A549 treated with RU486 at 1 μM for 4 hours (cell line): ENCODE results near the gene DDX24. TPM values are rescaled to one million over a fixed set of nuclear protein-coding genes. Genes with fewer than 3 reads are reported as not detected.

ENCODE experiments used
- total RNA-seq: library from RNA; stranded (reverse); fragments of 200-300 nt; extraction: Qiagen RNA extraction; gene quantifications from 5 replicates; pipeline ENCODE4 v1.2.3, GENCODE V29; 2022; ENCODE audit warnings: low read depth

Gene DDX24, protein sequence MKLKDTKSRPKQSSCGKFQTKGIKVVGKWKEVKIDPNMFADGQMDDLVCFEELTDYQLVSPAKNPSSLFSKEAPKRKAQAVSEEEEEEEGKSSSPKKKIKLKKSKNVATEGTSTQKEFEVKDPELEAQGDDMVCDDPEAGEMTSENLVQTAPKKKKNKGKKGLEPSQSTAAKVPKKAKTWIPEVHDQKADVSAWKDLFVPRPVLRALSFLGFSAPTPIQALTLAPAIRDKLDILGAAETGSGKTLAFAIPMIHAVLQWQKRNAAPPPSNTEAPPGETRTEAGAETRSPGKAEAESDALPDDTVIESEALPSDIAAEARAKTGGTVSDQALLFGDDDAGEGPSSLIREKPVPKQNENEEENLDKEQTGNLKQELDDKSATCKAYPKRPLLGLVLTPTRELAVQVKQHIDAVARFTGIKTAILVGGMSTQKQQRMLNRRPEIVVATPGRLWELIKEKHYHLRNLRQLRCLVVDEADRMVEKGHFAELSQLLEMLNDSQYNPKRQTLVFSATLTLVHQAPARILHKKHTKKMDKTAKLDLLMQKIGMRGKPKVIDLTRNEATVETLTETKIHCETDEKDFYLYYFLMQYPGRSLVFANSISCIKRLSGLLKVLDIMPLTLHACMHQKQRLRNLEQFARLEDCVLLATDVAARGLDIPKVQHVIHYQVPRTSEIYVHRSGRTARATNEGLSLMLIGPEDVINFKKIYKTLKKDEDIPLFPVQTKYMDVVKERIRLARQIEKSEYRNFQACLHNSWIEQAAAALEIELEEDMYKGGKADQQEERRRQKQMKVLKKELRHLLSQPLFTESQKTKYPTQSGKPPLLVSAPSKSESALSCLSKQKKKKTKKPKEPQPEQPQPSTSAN
- 186 to 221 TPM (median 191 TPM) in 5 replicates for total RNA-seq

DNA sequence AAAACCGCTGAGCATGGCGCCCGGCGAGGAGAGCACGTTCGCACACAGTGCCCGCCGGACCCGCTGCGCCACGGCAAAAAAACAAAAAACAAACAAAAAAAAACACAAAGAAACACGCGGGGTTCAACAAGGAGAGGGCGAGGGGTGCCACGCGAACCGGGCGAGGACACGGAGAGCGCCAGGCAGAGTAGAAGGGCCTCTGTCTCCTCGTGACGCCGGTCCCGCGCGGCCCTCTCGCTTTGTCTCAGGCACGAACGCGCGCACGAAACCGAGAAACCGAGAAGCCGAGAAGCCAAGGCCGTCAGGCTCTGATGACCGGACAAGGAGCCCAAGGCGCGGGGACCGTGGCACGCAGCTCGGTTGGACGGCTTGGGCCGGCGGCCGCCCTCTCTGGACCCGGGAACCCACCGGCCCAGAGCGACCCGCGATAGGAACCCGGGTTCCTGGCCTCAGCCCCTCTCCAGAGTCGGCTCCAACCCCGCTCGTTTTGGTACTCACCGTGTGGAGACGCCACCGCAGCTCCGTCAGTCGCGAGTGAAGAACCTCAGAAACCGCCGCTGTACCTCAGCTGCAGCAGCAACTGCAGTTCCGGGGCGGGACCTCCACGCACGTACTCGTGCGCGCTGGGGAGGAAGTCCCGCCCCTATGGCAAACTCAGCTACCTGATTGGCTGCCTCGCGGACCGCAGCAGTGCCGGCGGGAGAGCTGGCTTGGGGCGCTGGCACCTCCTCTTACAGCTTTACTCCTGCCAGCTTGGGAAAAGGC, at the start of gene DDX24, which contains the start of gene IFI27L1:
Gene DDX24, minus strand, starts transcription at position 582 of the 765 bp plus-strand sequence. CDS start 1,460 bp downstream, outside the sequence.
Gene IFI27L1, plus strand, starts transcription at position 690 of the 765 bp plus-strand sequence. CDS start 15,628 bp downstream, outside the sequence.

DNA sequence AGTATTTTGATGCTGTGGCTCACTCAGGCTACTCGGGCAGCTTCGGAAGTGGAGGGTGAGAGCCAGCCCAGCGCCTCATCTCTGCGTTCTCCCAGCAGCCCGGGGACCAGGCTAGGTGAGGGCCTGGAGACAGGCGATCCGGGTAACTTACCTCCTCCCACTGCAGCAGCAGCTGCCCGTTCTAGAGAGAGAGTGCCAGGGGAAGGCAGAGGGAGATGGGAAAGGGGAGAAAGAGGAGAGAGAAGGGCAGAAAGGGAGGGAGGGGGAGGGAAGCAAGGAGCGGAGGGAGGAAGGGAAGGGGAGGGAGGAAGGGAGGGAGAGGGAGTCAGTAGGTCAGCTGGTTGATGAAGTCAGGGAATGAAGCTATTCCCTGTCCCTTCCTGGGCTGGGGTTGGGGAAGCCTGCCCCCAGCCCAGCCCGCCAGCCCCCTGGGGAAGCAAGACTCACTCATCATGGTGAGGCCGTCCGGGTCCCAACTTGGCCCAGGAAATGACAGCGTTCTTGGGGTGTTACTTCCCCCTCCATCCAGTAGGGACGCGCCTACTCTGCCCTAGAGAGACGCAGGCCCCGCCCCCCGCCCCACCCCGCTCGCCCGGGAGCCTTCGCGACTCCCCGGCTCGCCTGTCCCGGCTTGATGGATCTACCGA, 48.2 kb upstream of the DDX24 start, which contains the start of gene IFI27L2:
Gene IFI27L2, minus strand, starts transcription at position 494 of the 647 bp plus-strand sequence. Its CDS starts 40 bp downstream, at position 454.

DNA sequence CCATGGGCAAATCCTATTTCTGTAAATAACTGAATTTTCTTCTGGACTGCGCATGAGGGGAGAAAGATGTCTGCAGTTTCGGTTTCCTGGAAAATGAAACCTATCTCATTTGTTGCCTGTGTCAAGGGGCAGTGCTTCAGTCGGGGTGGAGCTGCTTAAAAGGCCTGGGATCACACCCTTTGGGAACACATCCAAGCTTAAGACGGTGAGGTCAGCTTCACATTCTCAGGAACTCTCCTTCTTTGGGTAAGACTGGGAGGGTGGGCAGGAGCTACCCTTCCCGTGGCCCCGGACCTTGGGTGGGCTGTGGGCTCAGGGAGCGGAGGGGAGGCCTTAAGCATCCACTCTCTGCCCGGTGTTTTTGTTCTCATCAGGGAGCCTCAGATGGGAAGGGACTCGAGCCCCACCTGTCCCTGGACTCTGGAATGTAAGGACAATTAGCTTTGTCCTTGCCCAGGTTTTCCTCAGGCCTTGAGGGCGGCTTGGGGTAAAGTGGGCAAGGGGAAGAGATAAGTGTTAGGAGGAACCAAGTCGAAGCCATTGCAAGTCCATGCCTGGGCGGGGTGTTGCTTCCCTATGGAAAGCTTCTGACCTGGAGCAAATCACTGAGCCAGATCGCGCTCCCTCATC, 29.7 kb upstream of the DDX24 start, which contains the start of gene IFI27:
Gene IFI27, plus strand, starts transcription at position 185 of the 630 bp plus-strand sequence.

DNA sequence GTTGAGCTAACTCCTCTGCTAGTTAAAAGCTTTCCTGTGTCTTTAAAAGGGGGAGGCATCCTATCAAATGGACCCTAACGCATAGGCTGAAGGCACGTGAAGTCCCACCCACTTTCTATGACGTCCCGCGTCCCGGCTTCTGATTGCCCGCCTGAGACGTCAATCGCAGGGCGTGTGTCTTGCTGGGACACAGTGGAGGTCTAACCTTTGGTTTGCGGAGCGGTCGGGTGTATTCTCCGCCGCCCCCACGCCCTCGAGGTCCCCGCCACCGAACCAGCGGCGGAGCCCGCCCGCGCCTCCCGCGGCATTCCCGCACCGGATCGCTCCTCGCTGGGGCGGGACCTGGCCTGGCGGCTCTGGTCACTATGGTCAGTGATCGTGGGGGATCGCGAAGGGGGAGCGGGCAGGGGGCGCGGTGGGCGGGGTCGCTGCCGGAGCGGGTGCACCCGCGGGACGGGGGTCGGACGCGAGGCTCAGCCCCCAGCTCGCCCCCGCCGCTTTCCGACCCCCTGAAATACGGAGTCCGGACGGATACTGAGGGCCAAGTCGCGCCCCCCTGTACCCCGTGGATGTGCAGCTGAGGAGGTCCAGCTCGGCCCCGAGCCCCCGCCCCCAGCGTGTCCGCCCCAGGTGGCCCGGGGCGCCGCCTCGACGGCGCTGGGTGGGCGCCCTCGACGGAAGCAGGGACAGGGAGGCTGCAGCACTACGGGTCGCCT, 54.7 kb downstream of the DDX24 start, which contains the start of gene OTUB2:
Gene OTUB2, plus strand, starts transcription at position 168 of the 716 bp plus-strand sequence. Its CDS starts 198 bp downstream, at position 366.

Other genes with a start within 250 kb of the DDX24 start
- gene FAM181A, start 153.9 kb downstream of the DDX24 start, total RNA-seq, result not detected in 5 replicates
- gene ASB2, start 104.6 kb downstream of the DDX24 start, total RNA-seq, result 1.4 to 3.7 TPM (median 2.1 TPM) in 5 replicates
- not detected in 5 replicates for gene CCDC197, start 83.9 kb downstream of the DDX24 start, total RNA-seq
- 3.7 to 6.8 TPM (median 4.3 TPM) in 5 replicates for gene OTUB2, start 54.9 kb downstream of the DDX24 start, total RNA-seq
- gene IFI27L1, start 108 bp upstream of the DDX24 start, total RNA-seq, result 17.6 to 23.5 TPM (median 20.7 TPM) in 5 replicates
- 0.25 to 2.0 TPM (median 1.1 TPM) in 5 replicates for gene IFI27, start 29.5 kb upstream of the DDX24 start, total RNA-seq
- gene IFI27L2, start 48.4 kb upstream of the DDX24 start, total RNA-seq, result 42.4 to 66.5 TPM (median 57.2 TPM) in 5 replicates
- 0.27 to 0.79 TPM (median 0.46 TPM) in 5 replicates for gene PPP4R4, start 93.1 kb upstream of the DDX24 start, total RNA-seq
- not detected in 5 replicates for gene SERPINA10, start 212.1 kb upstream of the DDX24 start, total RNA-seq
- 0.49 to 1.9 TPM (median 0.66 TPM) in 5 replicates for gene SERPINA6, start 242.1 kb upstream of the DDX24 start, total RNA-seq